MG63 (cell line): ENCODE data around the gene MCC. TPM values are rescaled to one million over a fixed set of nuclear protein-coding genes. Genes with fewer than 3 reads are reported as not detected.

ENCODE experiments used
- DNase-seq: peaks from one replicate; pipeline ENCODE4 v3.0.0-alpha.2; 2020
- H3K27me3 ChIP-seq: fragments of 250-450 bp; sonication (Bioruptor Pico); 2 replicates; pipeline ENCODE4 v1.5.1; 2020; ENCODE audit warnings: mild to moderate bottlenecking, moderate library complexity
- H3K36me3 ChIP-seq: fragments of 250-450 bp; sonication (Bioruptor Pico); 2 replicates; pipeline ENCODE4 v1.5.1; 2020; ENCODE audit warnings: mild to moderate bottlenecking, moderate library complexity
- H3K4me3 ChIP-seq: fragments of 250-450 bp; sonication (Bioruptor Pico); 2 replicates; pipeline ENCODE4 v1.5.1; 2020; ENCODE audit warnings: mild to moderate bottlenecking, moderate library complexity
- H3K9me3 ChIP-seq: fragments of 250-450 bp; sonication (Bioruptor Pico); 2 replicates; pipeline ENCODE4 v1.5.1; 2020; ENCODE audit warnings: mild to moderate bottlenecking, moderate library complexity
- total RNA-seq: library from RNA; depleted of rRNA; stranded (reverse); fragments of >200 nt; shearing (Covaris generic); gene quantifications from 2 replicates; pipeline ENCODE4 v1.2.3, GENCODE V29; 2014; ENCODE audit warnings: low replicate concordance

MCC gene
- total RNA-seq, 1 experiment from 2014 or later = 7.1 TPM

- Histone ChIP-seq H3K36me3 (no peaks in the 10 kb centered on the region), H3K27me3 (peaks cover 32% of the 10 kb centered on the region), H3K4me3 (no peak overlapping the region), H3K9me3 (no peaks in the 10 kb centered on the region)
- peak; percentile 77 for DNase-seq
Observed at GRCh38 chr5:113166852-113167366, 321.3 kb downstream of the MCC start.

GRCh38 chr5:113166261-113166660 is 322.0 kb downstream of the MCC start:
- no peak overlapping the region for H3K4me3 ChIP-seq
- H3K36me3 ChIP-seq = no peaks in the 10 kb centered on the region
- peaks cover 28% of the 10 kb centered on the region for H3K27me3 ChIP-seq
- no peaks in the 10 kb centered on the region for H3K9me3 ChIP-seq
- DNase-seq = no peak

GRCh38 chr5:113164021-113164420 is 324.2 kb downstream of the MCC start:
- no peak for DNase-seq
- no peaks in the 10 kb centered on the region for H3K36me3 ChIP-seq
- H3K27me3 ChIP-seq = peaks cover 13% of the 10 kb centered on the region
- no peak overlapping the region for H3K4me3 ChIP-seq
- no peaks in the 10 kb centered on the region for H3K9me3 ChIP-seq

GRCh38 chr5:113163328-113163727 is 324.9 kb downstream of the MCC start:
- no peak overlapping the region for H3K4me3 ChIP-seq
- DNase-seq = no peak

GRCh38 chr5:113162770-113163169 is 325.5 kb downstream of the MCC start:
- H3K36me3 ChIP-seq = no peaks in the 10 kb centered on the region
- H3K4me3 ChIP-seq = no peak overlapping the region
- no peak for DNase-seq

More at GRCh38 chr5:113163328-113163727, 324.9 kb downstream of the MCC start:
- no peaks in the 10 kb centered on the region for H3K9me3 ChIP-seq
- no peaks in the 10 kb centered on the region for H3K36me3 ChIP-seq
- H3K27me3 ChIP-seq = peaks cover 6% of the 10 kb centered on the region

GRCh38 chr5:113162208-113162607 is 326.0 kb downstream of the MCC start:
- H3K4me3 ChIP-seq = no peak overlapping the region

More at GRCh38 chr5:113162770-113163169, 325.5 kb downstream of the MCC start:
- peaks cover under 1% of the 10 kb centered on the region for H3K27me3 ChIP-seq
- H3K9me3 ChIP-seq = no peaks in the 10 kb centered on the region

GRCh38 chr5:113161806-113162205 is 326.4 kb downstream of the MCC start:
- Histone ChIP-seq H3K4me3 (no peak overlapping the region), H3K9me3 (no peaks in the 10 kb centered on the region), H3K36me3 (no peaks in the 10 kb centered on the region), H3K27me3 (no peaks in the 10 kb centered on the region)
- no peak for DNase-seq

More at GRCh38 chr5:113162208-113162607, 326.0 kb downstream of the MCC start:
- DNase-seq = no peak
- H3K9me3 ChIP-seq = no peaks in the 10 kb centered on the region
- no peaks in the 10 kb centered on the region for H3K27me3 ChIP-seq
- H3K36me3 ChIP-seq = no peaks in the 10 kb centered on the region

- Histone ChIP-seq H3K9me3 (no peaks in the 10 kb centered on the region), H3K27me3 (no peaks in the 10 kb centered on the region), H3K36me3 (no peaks in the 10 kb centered on the region), H3K4me3 (no peak overlapping the region)
- DNase-seq = no peak
Observed at GRCh38 chr5:113157886-113158285, 330.4 kb downstream of the MCC start.

GRCh38 chr5:113156271-113156877 is 331.9 kb downstream of the MCC start:
- Histone ChIP-seq H3K27me3 (no peaks in the 10 kb centered on the region), H3K9me3 (no peaks in the 10 kb centered on the region), H3K36me3 (no peaks in the 10 kb centered on the region), H3K4me3 (no peak overlapping the region)
- DNase-seq = no peak

- Histone ChIP-seq H3K27me3 (no peaks in the 10 kb centered on the region; the same call in 1 of the 2 replicates), H3K4me3 (no peak overlapping the region)
- DNase-seq = no peak
Observed at GRCh38 chr5:113153512-113154097, 334.6 kb downstream of the MCC start.

GRCh38 chr5:113152380-113152740 is 335.9 kb downstream of the MCC start:
- DNase-seq = no peak
- H3K27me3 ChIP-seq = peaks cover 3% of the 10 kb centered on the region
- H3K9me3 ChIP-seq = no peaks in the 10 kb centered on the region
- no peaks in the 10 kb centered on the region for H3K36me3 ChIP-seq
- no peak overlapping the region for H3K4me3 ChIP-seq

More at GRCh38 chr5:113153512-113154097, 334.6 kb downstream of the MCC start:
- Histone ChIP-seq H3K36me3 (no peaks in the 10 kb centered on the region), H3K9me3 (no peaks in the 10 kb centered on the region)

GRCh38 chr5:113151641-113152379 is 336.4 kb downstream of the MCC start:
- Histone ChIP-seq H3K9me3 (no peaks in the 10 kb centered on the region), H3K4me3 (no peak overlapping the region), H3K36me3 (no peaks in the 10 kb centered on the region), H3K27me3 (peaks cover 3% of the 10 kb centered on the region)
- no peak for DNase-seq

GRCh38 chr5:113150821-113151220 is 337.4 kb downstream of the MCC start:
- Histone ChIP-seq H3K27me3 (peaks cover 3% of the 10 kb centered on the region), H3K4me3 (no peak overlapping the region), H3K9me3 (no peaks in the 10 kb centered on the region), H3K36me3 (no peaks in the 10 kb centered on the region)
- no peak for DNase-seq

GRCh38 chr5:113150221-113150620 is 338.0 kb downstream of the MCC start:
- Histone ChIP-seq H3K4me3 (no peak overlapping the region), H3K9me3 (no peaks in the 10 kb centered on the region), H3K27me3 (peaks cover 3% of the 10 kb centered on the region), H3K36me3 (no peaks in the 10 kb centered on the region)
- DNase-seq = no peak

GRCh38 chr5:113147537-113147936 is 340.7 kb downstream of the MCC start:
- peaks cover 3% of the 10 kb centered on the region for H3K27me3 ChIP-seq
- DNase-seq = no peak
- H3K9me3 ChIP-seq = no peaks in the 10 kb centered on the region
- no peak overlapping the region for H3K4me3 ChIP-seq
- H3K36me3 ChIP-seq = no peaks in the 10 kb centered on the region

GRCh38 chr5:113147101-113147508 is 341.1 kb downstream of the MCC start:
- DNase-seq = peak; percentile 23
- Histone ChIP-seq H3K4me3 (no peak overlapping the region), H3K36me3 (no peaks in the 10 kb centered on the region), H3K27me3 (peaks cover 3% of the 10 kb centered on the region), H3K9me3 (no peaks in the 10 kb centered on the region)

GRCh38 chr5:113145757-113146387 is 342.4 kb downstream of the MCC start:
- Histone ChIP-seq H3K27me3 (peaks cover 3% of the 10 kb centered on the region), H3K36me3 (no peaks in the 10 kb centered on the region), H3K9me3 (no peaks in the 10 kb centered on the region), H3K4me3 (no peak overlapping the region)
- no peak for DNase-seq
